ENCODE measurements around the gene MYO18A.

GRCh38 chr17:29158488-29159275 is 21.5 kb downstream of the MYO18A start:
- TF ChIP-seq CTCF (optimal IDR thresholded peaks at IDR 0.05 in 1 of 3, IDR thresholded peaks at IDR 0.05 in 1 of 3, conservative IDR thresholded peaks at IDR 0.05 in 1 of 3; ENCODE audit: extremely low read depth in 1 of 3, insufficient read depth in 2 of 3, low read length in 3 of 3) (no peak), EZH2 (IDR thresholded peaks at IDR 0.05; ENCODE audit: low read length) (no peak)

All from keratinocyte (primary cell).